PC-9 (cell line): ENCODE data around the gene CKB. TPM values are rescaled to one million over a fixed set of nuclear protein-coding genes. Genes with fewer than 3 reads are reported as not detected.

Experiments used
- BruUV-seq: library from RNA; stranded (reverse); fragments of 400-500 nt; replicated peaks from 2 replicates; lab custom pipeline; 2021; lab: Mats Ljungman, UMichigan
- CTCF ChIA-PET: fragments of 300-600 bp; sonication (Branson Sonifier 250); formaldehyde crosslinking; loops from one replicate; lab custom pipeline; 2022; ENCODE audit warnings: antibody characterized with exemption; lab: Charles Lee
- POLR2A ChIA-PET: fragments of 300-600 bp; sonication (Branson Sonifier 250); formaldehyde crosslinking; loops from one replicate; lab custom pipeline; 2022; ENCODE audit warnings: antibody characterized with exemption; ENCODE audit not compliant: unreplicated experiment; lab: Charles Lee
- DNase-seq, 2 experiments: peaks; one replicate each; pipeline versions ENCODE4 v3.0.0 to v3.0.0-alpha.2; 2015 to 2022; ENCODE audit warnings: mixed read lengths in 1 of 2
- H2AFZ ChIP-seq: fragments of 200-600 bp; sonication (generic); 2 replicates; pipeline ENCODE4 v1.8.1; 2017; ENCODE audit warnings: antibody characterized with exemption
- H3F3A ChIP-seq: fragments of 200-600 bp; sonication (generic); 2 replicates; pipeline ENCODE4 v1.8.1; 2017; ENCODE audit warnings: antibody characterized with exemption, mild to moderate bottlenecking, low read depth; ENCODE audit not compliant: insufficient read depth
- H3K27ac ChIP-seq: fragments of 200-600 bp; sonication (generic); 2 replicates; pipeline ENCODE4 v1.6.1; 2016; ENCODE audit warnings: mixed run types
- H3K27me3 ChIP-seq: fragments of 200-600 bp; sonication (generic); 2 replicates; pipeline ENCODE4 v1.6.1; 2016; ENCODE audit warnings: low read depth, mixed run types; ENCODE audit not compliant: insufficient read depth
- H3K36me3 ChIP-seq: fragments of 200-600 bp; sonication (generic); 2 replicates; pipeline ENCODE4 v1.6.1; 2016; ENCODE audit warnings: low read depth, mixed run types
- H3K4me1 ChIP-seq: fragments of 200-600 bp; sonication (generic); replicated peaks from 2 replicates; pipeline ENCODE4 v1.6.1; 2016; ENCODE audit warnings: mixed run types; ENCODE audit not compliant: insufficient read depth
- H3K4me2 ChIP-seq: fragments of 200-600 bp; sonication (generic); 2 replicates; pipeline ENCODE4 v1.6.1; 2017; ENCODE audit warnings: mixed run types
- H3K4me3 ChIP-seq: fragments of 200-600 bp; sonication (generic); 2 replicates; pipeline ENCODE4 v1.6.1; 2016; ENCODE audit warnings: mixed run types
- H3K79me2 ChIP-seq: fragments of 200-600 bp; sonication (generic); 2 replicates; pipeline ENCODE4 v1.6.1; 2017; ENCODE audit warnings: low read depth, mixed run types
- H3K9me2 ChIP-seq: fragments of 200-600 bp; sonication (generic); 2 replicates; pipeline ENCODE4 v1.8.1; 2017; ENCODE audit warnings: mild to moderate bottlenecking; ENCODE audit not compliant: insufficient read depth
- H3K9me3 ChIP-seq: fragments of 200-600 bp; sonication (generic); 2 replicates; pipeline ENCODE4 v1.8.1; 2016; ENCODE audit warnings: low read depth; ENCODE audit not compliant: insufficient read depth
- H4K20me1 ChIP-seq: fragments of 200-600 bp; sonication (generic); 2 replicates; pipeline ENCODE4 v1.8.1; 2017; ENCODE audit not compliant: insufficient read depth
- EZH2 ChIP-seq: fragments of 200-600 bp; sonication (generic); IDR thresholded peaks from 2 replicates; pipeline ENCODE4 v1.8.0; 2017; ENCODE audit warnings: antibody characterized with exemption, low read depth
- intact Hi-C: fragments of 100-400 bp; cut with micrococcal nuclease; formaldehyde crosslinking; loops from one replicate; pipeline ENCODE4 v1.10.0; 2022; ENCODE audit not compliant: unreplicated experiment
- total RNA-seq: library from RNA; stranded (reverse); gene quantifications from 2 replicates; pipeline ENCODE4 v1.2.3, GENCODE V29; 2021
- TF ChIP-seq, protein P1 (sequence below): fragments of 200-600 bp; sonication (generic); conservative IDR thresholded peaks from 2 replicates; pipeline ENCODE4 v1.6.1; 2017; ENCODE audit warnings: mixed run types, antibody characterized with exemption, mild to moderate bottlenecking, moderate library complexity

CKB gene
- total RNA-seq, 1 experiment from 2014 or later = 64.4 TPM

DNA sequence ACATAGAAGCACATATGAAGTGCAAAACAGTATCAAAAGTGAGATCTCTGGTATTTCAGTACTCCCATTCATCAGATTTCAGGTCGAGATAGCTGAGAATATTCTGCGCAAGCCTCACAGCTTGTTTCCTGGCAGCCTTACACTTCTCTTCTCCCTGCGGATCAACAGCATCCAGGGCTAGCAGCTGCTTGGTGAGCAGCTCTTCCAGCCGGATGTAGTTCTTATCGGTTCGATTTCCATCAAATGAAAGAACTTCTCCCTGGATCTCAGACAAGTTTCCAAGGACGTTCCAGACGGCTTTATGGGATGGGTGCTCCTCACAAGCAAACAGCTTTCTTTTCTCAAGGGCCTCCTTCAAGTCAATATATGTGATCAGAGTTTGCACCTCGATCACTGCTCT is 37.1 kb upstream of the CKB start:
- Histone ChIP-seq H3F3A (peaks cover 75% of the 10 kb centered on the region), H3K4me3 (no peak overlapping the region), H3K4me2 (peak overlapping the region; percentile 96; the same call in 1 of the 2 replicates), H4K20me1 (peaks cover 70% of the 10 kb centered on the region), H3K79me2 (peaks cover 92% of the 10 kb centered on the region), H2AFZ (no peak overlapping the region), H3K36me3 (peaks cover 41% of the 10 kb centered on the region), H3K27ac (no peak overlapping the region), H3K4me1 (peaks cover 44% of the 10 kb centered on the region), H3K9me2 (no peaks in the 10 kb centered on the region), H3K9me3 (no peaks in the 10 kb centered on the region), H3K27me3 (no peaks in the 10 kb centered on the region)
- TSS peak; percentile 24 for BruUV-seq
- ChIA-PET POLR2A (no interaction called here), CTCF (interaction anchor here (0.7 kb wide), 1 partner anchor 359 kb away, joined by 4 read pairs; no protein-coding TSS in a partner anchor)
- TF ChIP-seq EZH2 = no peak
- TF ChIP-seq, protein P1, sequence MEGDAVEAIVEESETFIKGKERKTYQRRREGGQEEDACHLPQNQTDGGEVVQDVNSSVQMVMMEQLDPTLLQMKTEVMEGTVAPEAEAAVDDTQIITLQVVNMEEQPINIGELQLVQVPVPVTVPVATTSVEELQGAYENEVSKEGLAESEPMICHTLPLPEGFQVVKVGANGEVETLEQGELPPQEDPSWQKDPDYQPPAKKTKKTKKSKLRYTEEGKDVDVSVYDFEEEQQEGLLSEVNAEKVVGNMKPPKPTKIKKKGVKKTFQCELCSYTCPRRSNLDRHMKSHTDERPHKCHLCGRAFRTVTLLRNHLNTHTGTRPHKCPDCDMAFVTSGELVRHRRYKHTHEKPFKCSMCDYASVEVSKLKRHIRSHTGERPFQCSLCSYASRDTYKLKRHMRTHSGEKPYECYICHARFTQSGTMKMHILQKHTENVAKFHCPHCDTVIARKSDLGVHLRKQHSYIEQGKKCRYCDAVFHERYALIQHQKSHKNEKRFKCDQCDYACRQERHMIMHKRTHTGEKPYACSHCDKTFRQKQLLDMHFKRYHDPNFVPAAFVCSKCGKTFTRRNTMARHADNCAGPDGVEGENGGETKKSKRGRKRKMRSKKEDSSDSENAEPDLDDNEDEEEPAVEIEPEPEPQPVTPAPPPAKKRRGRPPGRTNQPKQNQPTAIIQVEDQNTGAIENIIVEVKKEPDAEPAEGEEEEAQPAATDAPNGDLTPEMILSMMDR = no peak
- intact Hi-C loops = loop anchor here (5.0 kb wide), 3 partner anchors 37 to 148 kb away; partner anchors contain the start of gene CKB
- no peak for DNase-seq

DNA sequence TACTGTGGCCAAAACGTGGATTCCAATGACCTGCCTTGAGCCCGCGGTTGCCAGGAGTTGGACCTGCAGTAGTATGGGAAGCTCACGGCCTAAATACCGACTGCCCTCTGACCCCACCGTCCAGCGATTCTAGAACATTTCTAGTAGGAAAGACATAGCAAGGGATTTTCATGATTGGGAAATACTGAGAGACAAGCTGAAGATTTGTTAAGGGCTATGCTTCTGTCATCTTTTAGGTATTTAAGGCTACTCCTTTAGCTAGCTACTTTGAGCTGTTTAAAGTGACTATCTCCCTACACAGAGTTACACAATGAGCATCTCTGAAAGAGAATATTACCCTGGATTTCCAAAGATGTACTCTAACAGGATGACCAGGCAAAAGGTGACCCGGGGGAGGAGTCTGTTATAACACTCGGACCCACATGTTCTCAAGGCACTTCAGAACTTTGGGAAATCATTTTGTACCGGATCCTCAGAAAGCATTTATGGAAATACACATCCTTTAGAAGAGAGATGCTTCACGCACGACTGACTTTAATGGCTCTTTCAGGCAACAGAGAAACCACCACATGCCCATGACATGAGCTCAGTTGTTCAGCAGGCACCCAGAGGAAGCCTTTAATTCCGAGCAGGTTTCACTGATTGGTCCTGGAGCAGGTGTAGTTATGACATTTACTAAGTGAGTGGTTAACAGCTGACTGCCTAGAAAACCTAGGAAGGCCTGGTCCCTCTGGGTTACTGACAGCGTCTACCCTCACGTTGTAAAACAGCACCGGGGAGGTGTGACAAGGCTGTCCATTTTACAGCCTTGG is 35.6 kb upstream of the CKB start:
- H3K4me1 ChIP-seq = peaks cover 32% of the 10 kb centered on the region
- intact Hi-C loops = no loop called here
- H2AFZ ChIP-seq = no peak overlapping the region
- CTCF ChIA-PET = no interaction called here
- H3K27ac ChIP-seq = peak overlapping the region; percentile 5; the same call in 1 of the 2 replicates
- no peak overlapping the region for H3K4me3 ChIP-seq
- DNase-seq = peak in 1 of 2 experiments; percentile 68
- H3K9me3 ChIP-seq = no peaks in the 10 kb centered on the region
- POLR2A ChIA-PET = interaction anchor here (0.6 kb wide), 1 partner anchor 99 kb away, joined by 3 read pairs; no protein-coding TSS in a partner anchor
- H3K4me2 ChIP-seq = no peak overlapping the region; the same call in 1 of the 2 replicates
- no peaks in the 10 kb centered on the region for H3K27me3 ChIP-seq
- no peaks in the 10 kb centered on the region for H3K9me2 ChIP-seq
- H4K20me1 ChIP-seq = peaks cover 74% of the 10 kb centered on the region
- no peak for TF ChIP-seq EZH2
- TF ChIP-seq, protein P1 = no peak
- H3K79me2 ChIP-seq = peaks cover 78% of the 10 kb centered on the region
- no TSS peak for BruUV-seq
- H3K36me3 ChIP-seq = peaks cover 41% of the 10 kb centered on the region
- H3F3A ChIP-seq = peaks cover 72% of the 10 kb centered on the region

DNA sequence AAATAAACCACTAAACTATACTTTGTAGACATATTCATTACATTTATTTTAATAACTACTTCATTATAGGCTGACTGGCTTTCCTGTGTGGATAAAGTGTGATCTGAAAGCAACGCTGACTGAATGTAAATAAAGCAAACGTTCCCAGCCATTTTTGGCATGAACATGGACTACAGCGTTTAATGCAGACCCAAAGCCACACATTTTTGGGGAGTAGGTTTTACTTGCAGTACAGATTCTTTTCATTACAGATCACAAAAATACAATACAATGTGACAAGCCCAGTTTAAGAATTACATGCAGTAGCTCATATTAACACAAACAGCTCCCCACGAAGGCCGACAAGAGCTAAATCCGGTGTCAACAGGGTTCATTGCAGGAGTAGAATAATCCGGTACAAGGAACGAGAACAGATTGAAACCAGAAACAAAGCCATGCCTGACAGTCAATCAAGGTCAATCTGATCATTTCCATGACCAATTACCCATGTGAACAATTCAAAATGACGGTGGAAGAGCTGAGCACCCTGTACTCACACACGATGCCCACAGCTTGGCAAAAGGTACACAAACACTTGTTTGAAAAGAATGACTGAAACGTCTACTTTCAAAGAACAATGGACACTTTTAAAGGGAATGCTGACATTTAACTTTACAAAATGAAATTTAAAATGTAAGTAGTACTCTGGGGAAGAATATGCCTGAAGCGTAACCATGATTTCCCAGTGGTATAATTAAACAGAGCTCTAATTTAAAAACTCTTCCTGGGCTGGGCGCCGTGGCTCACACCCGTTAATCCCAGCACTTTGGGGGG is 34.5 kb upstream of the CKB start:
- peaks cover 39% of the 10 kb centered on the region for H3K4me1 ChIP-seq
- H3K27ac ChIP-seq = no peak overlapping the region
- no peaks in the 10 kb centered on the region for H3K27me3 ChIP-seq
- ChIA-PET POLR2A (interaction anchor here (0.6 kb wide), 1 partner anchor 100 kb away, joined by 3 read pairs; no protein-coding TSS in a partner anchor), CTCF (interaction anchor here (0.6 kb wide), 2 partner anchors 17 to 26 kb away, joined by 3 read pairs; no protein-coding TSS in a partner anchor)
- no peak overlapping the region for H3K4me3 ChIP-seq
- H3K4me2 ChIP-seq = no peak overlapping the region
- no peaks in the 10 kb centered on the region for H3K9me2 ChIP-seq
- no TSS peak for BruUV-seq
- DNase-seq = no peak
- H3F3A ChIP-seq = peaks cover 71% of the 10 kb centered on the region
- intact Hi-C loops = no loop called here
- H2AFZ ChIP-seq = no peak overlapping the region
- H3K79me2 ChIP-seq = peaks cover 70% of the 10 kb centered on the region
- peaks cover 41% of the 10 kb centered on the region for H3K36me3 ChIP-seq
- no peaks in the 10 kb centered on the region for H3K9me3 ChIP-seq
- no peak for TF ChIP-seq EZH2
- TF ChIP-seq, protein P1 = no peak
- H4K20me1 ChIP-seq = peaks cover 80% of the 10 kb centered on the region
